ENCODE measurements around the gene CLEC4E. TPM values are rescaled to one million over a fixed set of nuclear protein-coding genes. Genes with fewer than 3 reads are reported as not detected.
A peak's percentile ranks its signal among the peaks of the same experiment; 100 is the strongest.

Gene CLEC4E
- total RNA-seq, 1 experiment from 2014 or later: not detected

DNA sequence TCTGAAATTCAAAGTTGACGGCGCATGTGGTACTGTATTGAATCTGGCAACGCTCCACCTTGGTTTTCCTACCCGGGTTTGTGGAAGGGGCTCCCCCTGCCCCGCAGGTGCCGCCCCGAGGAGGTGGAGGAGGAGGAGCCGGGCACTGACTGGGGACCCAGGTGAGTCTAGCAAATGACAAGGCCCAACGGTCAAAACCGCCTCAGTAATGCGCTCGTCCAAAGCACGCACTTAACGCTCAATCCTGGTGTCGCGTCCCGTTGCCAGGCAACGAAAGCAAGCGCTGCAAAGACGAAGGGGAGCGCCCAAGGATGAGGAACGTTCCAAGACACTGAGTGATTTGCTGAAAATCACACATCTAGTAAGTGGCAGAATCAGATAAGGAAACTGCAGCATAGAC lies 24.0 kb upstream of the CLEC4E start:
- BruUV-seq (replicated peaks): no TSS peak
- no peaks in the 10 kb centered on the region for H3K36me3 Mint-ChIP-seq (ENCODE audit: insufficient read depth, unreplicated experiment)
- TF ChIP-seq, protein P1, sequence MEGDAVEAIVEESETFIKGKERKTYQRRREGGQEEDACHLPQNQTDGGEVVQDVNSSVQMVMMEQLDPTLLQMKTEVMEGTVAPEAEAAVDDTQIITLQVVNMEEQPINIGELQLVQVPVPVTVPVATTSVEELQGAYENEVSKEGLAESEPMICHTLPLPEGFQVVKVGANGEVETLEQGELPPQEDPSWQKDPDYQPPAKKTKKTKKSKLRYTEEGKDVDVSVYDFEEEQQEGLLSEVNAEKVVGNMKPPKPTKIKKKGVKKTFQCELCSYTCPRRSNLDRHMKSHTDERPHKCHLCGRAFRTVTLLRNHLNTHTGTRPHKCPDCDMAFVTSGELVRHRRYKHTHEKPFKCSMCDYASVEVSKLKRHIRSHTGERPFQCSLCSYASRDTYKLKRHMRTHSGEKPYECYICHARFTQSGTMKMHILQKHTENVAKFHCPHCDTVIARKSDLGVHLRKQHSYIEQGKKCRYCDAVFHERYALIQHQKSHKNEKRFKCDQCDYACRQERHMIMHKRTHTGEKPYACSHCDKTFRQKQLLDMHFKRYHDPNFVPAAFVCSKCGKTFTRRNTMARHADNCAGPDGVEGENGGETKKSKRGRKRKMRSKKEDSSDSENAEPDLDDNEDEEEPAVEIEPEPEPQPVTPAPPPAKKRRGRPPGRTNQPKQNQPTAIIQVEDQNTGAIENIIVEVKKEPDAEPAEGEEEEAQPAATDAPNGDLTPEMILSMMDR (IDR thresholded peaks at IDR 0.05; ENCODE audit: unreplicated experiment): no peak
- CTCF ChIA-PET: interaction anchor here (3.3 kb wide), 1 partner anchor 21 kb away, joined by 23 read pairs; no protein-coding TSS in a partner anchor
- no peaks in the 10 kb centered on the region for H3K4me1 Mint-ChIP-seq (ENCODE audit: insufficient read depth, unreplicated experiment)
- H3K27me3 Mint-ChIP-seq (ENCODE audit: insufficient read depth, unreplicated experiment): no peaks in the 10 kb centered on the region
- intact Hi-C loops (cut with micrococcal nuclease): no loop called here
- peaks cover 11% of the 10 kb centered on the region for H3K9me3 Mint-ChIP-seq (ENCODE audit: unreplicated experiment)
- no peak overlapping the region for H3K27ac Mint-ChIP-seq (ENCODE audit: low read depth, unreplicated experiment)
- DNase-seq (ENCODE audit: unreplicated experiment): no peak
- POLR2A ChIA-PET: no interaction called here
- no peak overlapping the region for H3K4me3 Mint-ChIP-seq (ENCODE audit: unreplicated experiment)

DNA sequence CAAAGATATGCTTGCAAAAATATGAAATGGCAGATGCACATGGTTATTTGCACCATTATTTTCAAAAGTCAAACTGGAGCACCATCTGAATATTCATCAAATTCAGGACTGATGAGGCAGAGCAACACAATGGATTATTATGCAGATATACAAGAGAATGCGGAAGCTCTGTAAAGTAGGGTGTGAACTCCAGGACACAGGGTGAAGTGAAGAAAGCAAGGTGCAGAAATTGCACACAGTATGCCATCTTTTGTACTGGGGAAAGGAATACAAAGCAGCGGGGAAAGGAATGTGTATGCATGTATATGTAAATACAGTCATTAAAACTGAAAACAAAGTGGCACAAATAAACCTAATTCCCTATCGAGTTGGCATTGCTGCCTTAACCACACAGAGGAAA lies 22.7 kb upstream of the CLEC4E start:
- DNase-seq (ENCODE audit: unreplicated experiment): no peak
- BruUV-seq (replicated peaks): no TSS peak
- Mint-ChIP-seq H3K4me1 (ENCODE audit: insufficient read depth, unreplicated experiment) (no peaks in the 10 kb centered on the region), H3K9me3 (ENCODE audit: unreplicated experiment) (peaks cover 11% of the 10 kb centered on the region), H3K36me3 (ENCODE audit: insufficient read depth, unreplicated experiment) (no peaks in the 10 kb centered on the region), H3K27ac (ENCODE audit: low read depth, unreplicated experiment) (peak overlapping the region; percentile 10), H3K4me3 (ENCODE audit: unreplicated experiment) (no peak overlapping the region), H3K27me3 (ENCODE audit: insufficient read depth, unreplicated experiment) (no peaks in the 10 kb centered on the region)
- TF ChIP-seq, protein P1 (IDR thresholded peaks at IDR 0.05; ENCODE audit: unreplicated experiment): no peak
- ChIA-PET CTCF (interaction anchor here (0.6 to 3.3 kb wide), 4 partner anchors 20 to 97 kb away, joined by 3 to 23 read pairs (median 4); no protein-coding TSS in a partner anchor), POLR2A (no interaction called here)
- intact Hi-C loops (cut with micrococcal nuclease): no loop called here

DNA sequence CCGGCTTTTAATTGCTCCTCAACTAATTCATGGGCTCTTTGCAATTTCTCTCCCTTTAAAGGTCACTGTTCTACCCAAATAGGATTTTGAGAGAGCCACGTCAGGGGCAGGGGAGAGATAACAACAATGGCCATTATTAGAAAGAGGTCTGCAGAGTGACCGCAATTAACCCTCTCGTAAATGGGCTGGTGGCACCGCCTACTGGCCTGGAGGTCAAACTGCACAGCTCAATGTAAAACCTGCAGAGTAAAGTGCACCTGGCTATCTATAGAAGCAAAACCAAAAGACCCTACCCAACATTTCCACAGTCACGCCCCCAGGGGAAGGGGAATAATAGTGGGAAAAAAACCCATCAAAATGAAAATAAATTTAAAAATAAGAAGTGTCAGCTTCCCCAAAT lies 21.6 kb upstream of the CLEC4E start:
- intact Hi-C loops (cut with micrococcal nuclease): no loop called here
- Mint-ChIP-seq H3K27me3 (ENCODE audit: insufficient read depth, unreplicated experiment) (no peaks in the 10 kb centered on the region), H3K9me3 (ENCODE audit: unreplicated experiment) (peaks cover 11% of the 10 kb centered on the region), H3K4me3 (ENCODE audit: unreplicated experiment) (no peak overlapping the region), H3K36me3 (ENCODE audit: insufficient read depth, unreplicated experiment) (no peaks in the 10 kb centered on the region), H3K27ac (ENCODE audit: low read depth, unreplicated experiment) (no peak overlapping the region), H3K4me1 (ENCODE audit: insufficient read depth, unreplicated experiment) (no peaks in the 10 kb centered on the region)
- CTCF ChIA-PET: interaction anchor here (2.8 kb wide), 1 partner anchor 18 kb away, joined by 8 read pairs; no protein-coding TSS in a partner anchor
- no TSS peak for BruUV-seq (replicated peaks)
- TF ChIP-seq, protein P1 (IDR thresholded peaks at IDR 0.05; ENCODE audit: unreplicated experiment): no peak
- POLR2A ChIA-PET: no interaction called here
- DNase-seq (ENCODE audit: unreplicated experiment): no peak

DNA sequence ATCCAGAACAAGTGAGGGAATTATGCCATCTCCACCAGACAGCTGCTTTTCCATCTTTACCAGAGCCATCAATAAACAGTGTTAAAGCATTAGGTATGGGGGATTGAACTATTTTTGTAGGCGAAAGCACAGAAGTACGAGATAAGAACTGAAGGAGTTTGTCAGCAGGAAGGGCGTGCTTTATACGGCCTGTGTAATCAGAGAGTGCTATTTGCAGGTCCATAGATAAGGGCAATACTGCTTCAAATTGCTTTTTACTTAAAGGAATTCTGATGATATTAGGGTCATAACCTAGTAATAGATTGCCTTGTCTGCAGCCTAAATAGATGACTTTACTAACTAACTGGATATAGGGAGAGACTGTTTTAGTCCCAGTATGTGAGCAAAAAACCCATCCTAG lies 20.3 kb upstream of the CLEC4E start:
- Mint-ChIP-seq H3K4me3 (ENCODE audit: unreplicated experiment) (no peak overlapping the region), H3K27ac (ENCODE audit: low read depth, unreplicated experiment) (no peak overlapping the region), H3K36me3 (ENCODE audit: insufficient read depth, unreplicated experiment) (no peaks in the 10 kb centered on the region), H3K27me3 (ENCODE audit: insufficient read depth, unreplicated experiment) (no peaks in the 10 kb centered on the region), H3K4me1 (ENCODE audit: insufficient read depth, unreplicated experiment) (no peaks in the 10 kb centered on the region), H3K9me3 (ENCODE audit: unreplicated experiment) (peaks cover 11% of the 10 kb centered on the region)
- ChIA-PET CTCF (interaction anchor here (1.1 to 2.8 kb wide), 2 partner anchors 17 to 76 kb away, joined by 4 to 8 read pairs; no protein-coding TSS in a partner anchor), POLR2A (interaction anchor here (0.7 kb wide), 1 partner anchor 9 kb away, joined by 3 read pairs; no protein-coding TSS in a partner anchor)
- intact Hi-C loops (cut with micrococcal nuclease): no loop called here
- TF ChIP-seq, protein P1 (IDR thresholded peaks at IDR 0.05; ENCODE audit: unreplicated experiment): no peak
- no peak for DNase-seq (ENCODE audit: unreplicated experiment)
- BruUV-seq (replicated peaks): no TSS peak
